K562 (cell line): ENCODE results near the gene PACC1.

Experiments used
- EHMT2 ChIP-seq: fragments of 450-650 bp; IDR thresholded peaks from 2 replicates; pipeline ENCODE4 v1.6.1; 2018; ENCODE audit warnings: antibody characterized with exemption
- FOXK2 ChIP-seq, 2 experiments: fragments of 450-650 bp; IDR thresholded peaks in 1 of 2; conservative IDR thresholded peaks in 1 of 2; 2 replicates each; pipeline ENCODE4 v1.6.1; 2016; ENCODE audit warnings: low read depth in 2 of 2, mild to moderate bottlenecking in 1 of 2
- IRF2 ChIP-seq: sonication (generic); formaldehyde crosslinking; IDR thresholded peaks from 2 replicates; pipeline ENCODE4 v1.8.1; 2022; ENCODE audit warnings: mild to moderate bottlenecking, missing genetic modification reagents

- TF ChIP-seq FOXK2 (conservative IDR thresholded peaks at IDR 0.05 in 1 of 2, IDR thresholded peaks at IDR 0.05 in 1 of 2; ENCODE audit: low read depth in 2 of 2) = no peak
- TF ChIP-seq EHMT2 = no peak
- TF ChIP-seq IRF2 (CRISPR knock-in tag) = no peak
These were observed 61.5 kb downstream of the PACC1 start for GRCh38 chr1:212353181-212353580.
